ENCODE measurements around the gene COL5A2. TPM values are rescaled to one million over a fixed set of nuclear protein-coding genes. Genes with fewer than 3 reads are reported as not detected.
A peak's percentile ranks its signal among the peaks of the same experiment; 100 is the strongest.

COL5A2 gene
- total and polyA plus RNA-seq, 2 experiments from 2014 or later, result 252 to 974 TPM

GRCh38 chr2:189002079-189002478, 177.5 kb downstream of the COL5A2 start:
- H3K79me2 ChIP-seq (ENCODE audit: insufficient read depth), result no peaks in the 10 kb centered on the region; the same call in 1 of the 2 replicates
- 0 to 3% methylated on average over 1 of the region's 1 CpG for WGBS, 2 experiments (ENCODE audit: low coverage in 1 of 2, low lambda C conversion rate in 2 of 2, missing lambda C conversion rate in 2 of 2)
- H3K4me1 ChIP-seq (ENCODE audit: insufficient read depth), result peaks cover 41% of the 10 kb centered on the region
- no peak overlapping the region for H2AFZ ChIP-seq
- no peaks in the 10 kb centered on the region for H4K20me1 ChIP-seq (ENCODE audit: insufficient read depth)
- H3K4me3 ChIP-seq, result no peak overlapping the region
- peaks cover 92% of the 10 kb centered on the region for H3K36me3 ChIP-seq (ENCODE audit: low read depth)
- DNase-seq, result peak; percentile 81
- peak overlapping the region; percentile 43 for H3K27ac ChIP-seq
- H3K9me3 ChIP-seq (ENCODE audit: low read depth), result no peaks in the 10 kb centered on the region
- H3K4me2 ChIP-seq (ENCODE audit: unreplicated experiment), result peak overlapping the region; percentile 4
- peaks cover 76% of the 10 kb centered on the region for H3F3A ChIP-seq (ENCODE audit: insufficient read depth)
- no peaks in the 10 kb centered on the region for H3K9me2 ChIP-seq (ENCODE audit: insufficient read depth)
- in situ Hi-C loops (cut with MboI), result no loop called here
- TF ChIP-seq EZH2phosphoT487 (IDR thresholded peaks at IDR 0.05; ENCODE audit: insufficient read depth, low read depth) (no peak), EZH2 (IDR thresholded peaks at IDR 0.05; ENCODE audit: insufficient read depth, poor library complexity, severe bottlenecking) (no peak)
- H3K27me3 ChIP-seq (replicated peaks; ENCODE audit: insufficient read depth), result no peaks in the 10 kb centered on the region
- no peak overlapping the region for H3K9ac ChIP-seq

DNA sequence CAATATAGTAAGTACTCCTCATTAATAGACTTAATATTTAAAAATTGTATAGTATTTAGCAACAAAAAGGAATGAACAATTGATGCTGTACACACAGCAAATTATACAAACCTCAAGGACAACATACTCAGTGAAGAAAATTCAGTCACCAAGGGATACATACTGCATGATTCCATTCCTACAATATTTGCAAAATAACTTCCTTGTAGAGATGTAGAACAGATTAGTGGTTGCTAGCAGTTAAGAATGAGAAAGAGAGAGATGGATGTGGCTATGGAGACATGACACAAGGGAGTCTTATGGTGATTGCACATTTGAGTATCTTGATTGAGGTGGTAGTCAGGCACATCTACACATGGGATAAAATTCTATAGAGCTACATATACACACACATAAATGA, 179.3 kb downstream of the COL5A2 start:
- H3K36me3 ChIP-seq (ENCODE audit: low read depth), result peaks cover 92% of the 10 kb centered on the region

GRCh38 chr2:188997263-188997662, 182.3 kb downstream of the COL5A2 start:
- Histone ChIP-seq H3K4me3 (no peak overlapping the region), H2AFZ (no peak overlapping the region), H3K79me2 (ENCODE audit: insufficient read depth) (peaks cover 24% of the 10 kb centered on the region), H4K20me1 (ENCODE audit: insufficient read depth) (no peaks in the 10 kb centered on the region), H3K9ac (no peak overlapping the region), H3K27ac (peak overlapping the region; percentile 17), H3K4me1 (ENCODE audit: insufficient read depth) (peaks cover 41% of the 10 kb centered on the region), H3F3A (ENCODE audit: insufficient read depth) (peaks cover 70% of the 10 kb centered on the region), H3K9me3 (ENCODE audit: low read depth) (no peaks in the 10 kb centered on the region), H3K4me2 (ENCODE audit: unreplicated experiment) (no peak overlapping the region), H3K9me2 (ENCODE audit: insufficient read depth) (no peaks in the 10 kb centered on the region), H3K36me3 (ENCODE audit: low read depth) (peaks cover 92% of the 10 kb centered on the region), H3K27me3 (replicated peaks; ENCODE audit: insufficient read depth) (no peaks in the 10 kb centered on the region)
- DNase-seq, result peak; percentile 56
- TF ChIP-seq EZH2phosphoT487 (IDR thresholded peaks at IDR 0.05; ENCODE audit: insufficient read depth, low read depth) (no peak), EZH2 (IDR thresholded peaks at IDR 0.05; ENCODE audit: insufficient read depth, poor library complexity, severe bottlenecking) (no peak)
- in situ Hi-C loops (cut with MboI), result no loop called here

More for the DNA sequence above, 179.3 kb downstream of the COL5A2 start:
- Histone ChIP-seq H3K4me1 (ENCODE audit: insufficient read depth) (peaks cover 46% of the 10 kb centered on the region), H4K20me1 (ENCODE audit: insufficient read depth) (no peaks in the 10 kb centered on the region), H2AFZ (no peak overlapping the region), H3K27ac (peak overlapping the region; percentile 21), H3K4me3 (no peak overlapping the region), H3K27me3 (replicated peaks; ENCODE audit: insufficient read depth) (no peaks in the 10 kb centered on the region), H3K9ac (no peak overlapping the region), H3K9me3 (ENCODE audit: low read depth) (no peaks in the 10 kb centered on the region), H3K9me2 (ENCODE audit: insufficient read depth) (no peaks in the 10 kb centered on the region), H3K79me2 (ENCODE audit: insufficient read depth) (no peaks in the 10 kb centered on the region; the same call in 1 of the 2 replicates), H3F3A (ENCODE audit: insufficient read depth) (peaks cover 71% of the 10 kb centered on the region), H3K4me2 (ENCODE audit: unreplicated experiment) (no peak overlapping the region)
- no peak for DNase-seq
- no peak for TF ChIP-seq EZH2 (IDR thresholded peaks at IDR 0.05; ENCODE audit: insufficient read depth, poor library complexity, severe bottlenecking)
- TF ChIP-seq EZH2phosphoT487 (IDR thresholded peaks at IDR 0.05; ENCODE audit: insufficient read depth, low read depth), result no peak
- in situ Hi-C loops (cut with MboI), result no loop called here

DNA sequence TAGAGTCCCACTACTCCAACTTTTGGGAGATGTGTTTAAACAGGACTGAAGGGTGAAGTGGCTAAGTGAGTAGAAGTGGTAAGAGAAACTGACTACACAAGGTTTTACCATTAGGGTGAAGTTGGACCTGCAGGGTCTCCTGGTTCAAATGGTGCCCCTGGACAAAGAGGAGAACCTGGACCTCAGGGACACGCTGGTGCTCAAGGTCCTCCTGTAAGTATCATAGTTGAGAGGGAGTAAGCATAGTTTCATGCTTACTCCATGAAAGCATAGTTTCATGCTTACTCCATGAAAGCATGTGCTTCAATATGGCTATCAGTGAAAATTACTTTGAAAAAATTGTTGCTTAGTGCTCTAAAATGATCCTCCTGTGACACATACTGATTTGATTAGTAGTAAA, 186.3 kb downstream of the COL5A2 start:
- Histone ChIP-seq H3K9ac (no peak overlapping the region), H3F3A (ENCODE audit: insufficient read depth) (peaks cover 63% of the 10 kb centered on the region), H3K79me2 (ENCODE audit: insufficient read depth) (peaks cover 38% of the 10 kb centered on the region), H3K36me3 (ENCODE audit: low read depth) (peaks cover 97% of the 10 kb centered on the region), H3K9me3 (ENCODE audit: low read depth) (no peaks in the 10 kb centered on the region), H3K27ac (no peak overlapping the region), H3K27me3 (replicated peaks; ENCODE audit: insufficient read depth) (no peaks in the 10 kb centered on the region), H3K4me2 (ENCODE audit: unreplicated experiment) (no peak overlapping the region), H3K4me3 (no peak overlapping the region), H2AFZ (no peak overlapping the region), H3K4me1 (ENCODE audit: insufficient read depth) (0 out of 2 replicates have a peak, but pooled peaks cover 5% of the 10 kb centered on the region), H4K20me1 (ENCODE audit: insufficient read depth) (no peaks in the 10 kb centered on the region), H3K9me2 (ENCODE audit: insufficient read depth) (no peaks in the 10 kb centered on the region)
- DNase-seq, result no peak
- WGBS, 2 experiments (ENCODE audit: low coverage in 1 of 2, low lambda C conversion rate in 2 of 2, missing lambda C conversion rate in 2 of 2), result 56 to 69% methylated on average over 1 of the region's 1 CpG
- in situ Hi-C loops (cut with MboI), result no loop called here
- TF ChIP-seq EZH2 (IDR thresholded peaks at IDR 0.05; ENCODE audit: insufficient read depth, poor library complexity, severe bottlenecking) (no peak), EZH2phosphoT487 (IDR thresholded peaks at IDR 0.05; ENCODE audit: insufficient read depth, low read depth) (no peak)

DNA sequence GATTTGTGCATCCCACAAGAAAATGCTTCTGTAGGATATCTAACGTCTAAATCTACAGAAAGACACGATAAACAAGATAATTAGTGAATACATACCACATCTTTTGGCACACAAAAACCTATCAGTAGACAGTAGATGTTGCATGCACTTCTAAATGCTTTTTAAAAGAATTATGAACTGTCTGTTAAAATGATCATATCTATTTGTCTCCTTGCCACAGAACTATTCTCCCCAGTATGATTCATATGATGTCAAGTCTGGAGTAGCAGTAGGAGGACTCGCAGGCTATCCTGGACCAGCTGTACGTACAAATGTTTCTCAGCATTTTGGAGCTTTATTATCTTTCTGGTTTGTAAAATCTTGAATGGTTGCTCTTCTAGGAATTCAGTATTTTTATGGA, 192.7 kb downstream of the COL5A2 start:
- H3K79me2 ChIP-seq (ENCODE audit: insufficient read depth), result peaks cover 60% of the 10 kb centered on the region
- H3K4me3 ChIP-seq, result no peak overlapping the region
- in situ Hi-C loops (cut with MboI), result no loop called here
- no peaks in the 10 kb centered on the region for H3K9me2 ChIP-seq (ENCODE audit: insufficient read depth)
- no peaks in the 10 kb centered on the region for H3K9me3 ChIP-seq (ENCODE audit: low read depth)
- H3K27ac ChIP-seq, result peak overlapping the region; percentile 89
- peaks cover 80% of the 10 kb centered on the region for H3F3A ChIP-seq (ENCODE audit: insufficient read depth)
- H3K9ac ChIP-seq, result peak overlapping the region; percentile 11
- DNase-seq, result peak; percentile 72
- H3K36me3 ChIP-seq (ENCODE audit: low read depth), result peaks cover 70% of the 10 kb centered on the region
- 12 to 15% methylated on average over 4 of the region's 4 CpGs for WGBS, 2 experiments (ENCODE audit: low coverage in 1 of 2, low lambda C conversion rate in 2 of 2, missing lambda C conversion rate in 2 of 2)
- H3K4me1 ChIP-seq (ENCODE audit: insufficient read depth), result peaks cover 56% of the 10 kb centered on the region
- peak overlapping the region; percentile 15 for H3K4me2 ChIP-seq (ENCODE audit: unreplicated experiment)
- H3K27me3 ChIP-seq (replicated peaks; ENCODE audit: insufficient read depth), result no peaks in the 10 kb centered on the region
- TF ChIP-seq EZH2phosphoT487 (IDR thresholded peaks at IDR 0.05; ENCODE audit: insufficient read depth, low read depth) (no peak), EZH2 (IDR thresholded peaks at IDR 0.05; ENCODE audit: insufficient read depth, poor library complexity, severe bottlenecking) (no peak)
- H4K20me1 ChIP-seq (ENCODE audit: insufficient read depth), result no peaks in the 10 kb centered on the region
- H2AFZ ChIP-seq, result no peak overlapping the region
